Activated CD4-positive, alpha-beta T cell treated with anti-CD3 and anti-CD28 coated beads, Interleukin-2, amount 50 U/mL, for 16 hours (primary cell): ENCODE measurements around the gene LRRC2.
"Not testable (repeated sequence)": the region's sequence is repeated elsewhere in the genome, so short reads cannot be mapped to it uniquely, and the experiment has no call there.

ENCODE experiments used
- DNase-seq: peaks from one replicate; pipeline ENCODE4 v3.0.0-alpha.2; 2020

The LRRC2 gene

DNA sequence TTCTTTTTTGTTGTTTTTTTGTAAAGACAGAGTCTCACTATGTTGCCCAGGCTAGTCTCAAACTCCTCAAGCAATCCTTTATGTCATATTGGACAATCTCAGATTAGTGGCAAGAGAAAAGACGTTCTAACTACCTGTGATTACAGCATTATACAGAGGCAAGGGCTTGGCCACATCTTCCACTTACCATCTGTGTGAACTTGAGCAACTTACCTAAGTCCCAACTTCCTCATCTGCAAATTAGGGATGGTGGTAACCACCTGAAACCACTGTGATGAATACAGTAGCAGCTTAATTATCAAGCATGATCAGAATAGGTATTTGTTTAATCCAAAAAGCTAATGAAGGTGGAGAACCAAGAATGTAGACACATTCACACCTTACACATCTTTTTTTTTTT is 16.1 kb downstream of the LRRC2 start:
- no peak for DNase-seq

DNA sequence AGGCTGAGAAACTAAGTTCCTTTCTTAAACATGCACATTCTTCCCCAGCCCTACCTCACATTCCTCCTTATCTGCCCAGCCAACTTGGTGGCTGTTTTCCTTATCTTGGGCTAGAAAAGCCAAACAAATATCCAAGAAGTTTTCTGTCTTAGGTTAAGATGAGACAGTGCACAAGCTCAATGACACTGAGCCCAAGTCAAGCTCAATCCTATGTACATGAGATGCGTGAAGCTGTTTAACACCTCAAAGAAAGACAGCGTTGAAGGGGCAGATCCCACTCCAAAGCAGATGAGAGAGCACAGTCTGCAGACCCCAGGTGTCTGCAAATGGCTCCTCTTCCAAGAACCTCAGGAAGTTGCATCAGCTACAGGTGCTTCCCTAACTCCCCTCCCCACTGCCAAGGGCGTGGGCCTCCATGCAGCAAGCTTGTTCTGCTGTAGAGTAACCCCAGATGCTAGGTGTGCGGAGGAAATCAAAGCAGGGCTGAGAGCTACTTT is 16.6 kb downstream of the LRRC2 start:
- no peak for DNase-seq

DNA sequence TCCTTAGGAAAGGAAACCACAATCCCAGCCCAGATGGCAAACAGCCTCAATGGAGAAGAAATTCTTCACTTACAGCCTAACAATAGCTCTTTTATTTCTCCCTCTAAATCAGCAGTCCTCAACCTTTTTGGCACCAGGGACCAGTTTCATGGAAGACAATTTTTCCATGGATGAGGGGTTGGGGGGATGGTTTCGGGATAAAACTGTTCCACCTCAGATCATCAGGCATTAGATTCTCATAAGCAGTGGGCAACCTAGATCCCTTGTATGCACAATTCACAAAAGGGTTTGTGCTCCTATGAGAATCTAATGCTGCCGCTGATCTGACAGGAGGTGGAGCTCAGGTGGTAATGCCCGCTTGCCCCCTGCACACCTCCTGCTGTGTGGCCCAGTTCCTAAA is 17.5 kb downstream of the LRRC2 start:
- DNase-seq, result not testable (repeated sequence)

- DNase-seq, result no peak
These were observed 19.1 kb downstream of the LRRC2 start for GRCh38 chr3:46546896-46547440.

- DNase-seq, result no peak
These were observed 20.1 kb downstream of the LRRC2 start for GRCh38 chr3:46545818-46546630.

DNA sequence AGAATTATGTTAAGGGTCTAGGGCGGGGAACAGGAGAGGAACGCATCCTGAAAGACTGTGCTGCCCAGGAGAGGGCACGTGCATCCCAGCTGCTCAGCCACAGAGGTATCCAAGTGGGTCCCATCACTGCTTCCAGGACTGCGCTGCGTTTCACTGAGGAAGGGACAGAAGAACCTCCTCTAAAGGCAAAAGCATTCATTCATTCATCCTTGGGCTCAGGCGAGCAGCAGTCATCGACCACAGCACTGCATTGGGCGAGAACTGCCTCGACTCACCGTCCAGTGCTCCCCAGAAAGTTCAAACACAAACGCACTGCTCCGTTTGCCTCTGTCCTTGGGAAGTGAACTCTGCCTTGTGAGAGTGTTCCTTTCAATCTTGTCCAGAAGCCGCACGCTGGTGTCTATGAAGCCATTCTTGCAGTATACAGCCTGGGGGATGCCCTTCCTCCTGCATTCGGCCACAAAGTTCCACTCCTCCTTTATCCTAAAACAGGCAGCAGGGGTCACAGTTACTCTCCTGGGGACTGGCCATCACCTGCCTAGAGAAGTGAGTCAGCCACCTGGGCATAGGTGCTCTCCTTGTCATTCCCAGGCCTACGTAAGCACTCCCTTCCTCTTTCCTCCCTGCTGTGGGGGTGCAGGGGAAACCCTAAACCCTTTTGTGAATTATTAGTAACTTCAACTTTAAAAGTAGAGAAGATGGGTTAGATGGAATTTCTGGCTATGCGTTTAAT is 21.2 kb downstream of the LRRC2 start:
- DNase-seq, result no peak

DNA sequence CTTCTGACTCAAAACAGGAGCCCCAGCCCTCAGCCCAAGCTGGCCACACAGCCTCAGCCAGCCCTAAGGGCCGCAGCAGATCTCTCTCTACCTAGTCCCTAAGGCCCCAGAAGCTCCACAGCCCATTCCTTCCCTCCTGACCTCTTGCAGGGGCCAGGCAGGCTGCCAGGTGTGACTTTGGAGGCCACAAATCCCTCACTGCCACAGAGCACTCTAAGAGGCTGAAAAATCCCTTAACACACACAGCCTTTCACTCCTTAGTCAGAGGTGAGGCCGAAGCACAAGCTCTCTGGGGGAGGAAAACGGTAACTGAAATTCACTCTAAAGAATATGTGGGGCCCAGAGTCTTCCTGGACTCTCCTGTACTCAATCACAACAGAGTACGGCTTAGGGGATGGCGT is 23.3 kb downstream of the LRRC2 start:
- no peak for DNase-seq

DNA sequence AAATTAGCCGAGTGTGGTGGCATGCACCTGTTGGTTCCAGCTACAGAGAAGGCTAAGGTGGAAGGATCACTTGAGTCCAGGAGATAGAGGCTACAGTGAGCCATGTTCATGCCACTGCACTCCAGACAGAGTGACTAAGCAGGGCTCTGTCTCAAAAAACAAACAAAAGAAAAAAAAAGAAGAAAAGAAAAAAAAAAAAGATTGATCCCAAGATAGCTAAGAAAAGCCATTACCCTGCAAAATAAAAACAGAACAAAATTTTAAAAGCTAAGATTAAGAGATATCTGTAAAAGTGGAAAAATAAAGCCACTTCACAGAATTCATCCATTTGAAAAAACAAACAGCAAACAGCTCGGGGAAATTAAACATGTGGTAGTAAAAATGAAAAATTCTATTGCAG is 23.8 kb downstream of the LRRC2 start:
- no peak for DNase-seq

GRCh38 chr3:46541835-46542234 is 24.3 kb downstream of the LRRC2 start:
- no peak for DNase-seq

DNA sequence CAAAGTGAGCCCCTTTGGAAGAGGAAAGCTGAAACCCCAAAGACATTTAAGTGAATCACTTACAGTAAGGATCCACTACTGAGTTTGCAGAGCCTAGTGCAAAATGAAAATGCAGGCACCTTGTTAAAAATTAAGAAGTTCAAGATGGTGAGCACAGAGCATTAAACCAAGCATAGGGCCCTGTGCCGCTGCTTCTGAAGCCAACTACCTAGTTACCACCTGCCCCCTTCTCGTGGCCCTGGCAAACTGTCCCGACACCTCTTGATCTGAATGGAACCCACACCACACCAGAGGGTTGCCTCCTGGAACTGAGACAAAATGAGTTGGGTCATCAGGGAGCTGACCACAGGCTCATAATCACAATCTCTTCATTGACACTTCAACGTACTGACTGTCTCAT is 25.6 kb downstream of the LRRC2 start:
- no peak for DNase-seq

GRCh38 chr3:46539443-46540005 is 26.6 kb downstream of the LRRC2 start:
- no peak for DNase-seq

- peak; percentile 93 for DNase-seq
These were observed 27.2 kb downstream of the LRRC2 start for GRCh38 chr3:46538803-46539442.

GRCh38 chr3:46538425-46538802 is 27.7 kb downstream of the LRRC2 start:
- not testable (repeated sequence) for DNase-seq

DNA sequence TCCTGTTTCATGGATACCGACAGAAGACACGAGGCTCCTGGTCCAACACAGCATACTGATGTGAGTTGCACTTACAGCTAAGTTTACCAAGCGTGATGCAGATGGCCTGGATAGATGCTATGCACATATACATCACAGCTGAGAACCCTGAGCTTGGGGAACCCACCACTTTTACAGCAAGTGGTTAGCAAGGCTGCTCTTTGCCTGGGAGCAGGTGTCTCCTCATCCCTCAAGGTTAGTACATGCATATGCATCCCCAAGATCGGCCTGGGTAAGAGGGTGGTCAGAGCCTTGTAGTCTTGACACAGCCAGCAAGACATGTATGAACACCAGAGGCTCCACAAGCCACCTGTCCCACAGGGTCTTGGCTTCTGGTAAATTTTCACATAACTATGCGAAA is 28.3 kb downstream of the LRRC2 start:
- no peak for DNase-seq

GRCh38 chr3:46537316-46537715 is 28.8 kb downstream of the LRRC2 start:
- no peak for DNase-seq

DNA sequence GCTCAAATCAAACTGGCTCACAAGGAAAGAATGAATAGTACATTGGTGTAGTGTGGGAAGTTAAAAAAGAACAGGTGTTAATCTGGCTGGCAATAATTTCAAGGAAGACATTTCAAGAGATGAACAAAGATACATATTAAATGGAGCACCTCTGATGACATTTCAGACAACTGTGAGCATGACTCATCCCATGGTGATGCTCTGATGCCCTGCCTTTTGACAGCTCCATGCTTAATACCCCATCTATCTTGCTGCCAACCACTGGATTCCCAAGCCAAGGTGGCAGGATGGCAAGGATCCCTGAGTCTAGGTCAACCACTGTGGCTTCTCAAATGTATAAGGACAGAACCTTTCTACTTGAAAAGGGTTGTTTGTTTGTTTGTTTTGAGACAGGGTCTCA is 29.3 kb downstream of the LRRC2 start:
- no peak for DNase-seq

DNA sequence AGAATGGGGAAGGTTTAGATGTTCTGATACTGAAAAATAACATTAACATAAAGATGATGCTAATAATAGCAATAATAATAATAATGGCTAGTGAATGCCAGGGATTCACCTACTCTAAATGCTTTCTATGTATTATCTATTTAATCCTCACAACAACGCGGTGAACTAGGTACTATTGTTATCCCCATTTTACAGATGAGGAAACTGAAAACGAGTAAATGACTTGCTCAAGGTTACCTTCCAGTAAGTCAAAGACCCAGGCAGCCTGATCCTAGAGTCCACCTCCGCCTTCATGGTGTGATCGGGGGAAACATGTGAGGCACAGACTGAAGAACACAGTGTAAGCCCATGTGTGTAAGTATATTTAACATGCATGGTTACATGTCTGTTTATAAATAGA is 30.4 kb downstream of the LRRC2 start:
- no peak for DNase-seq

DNA sequence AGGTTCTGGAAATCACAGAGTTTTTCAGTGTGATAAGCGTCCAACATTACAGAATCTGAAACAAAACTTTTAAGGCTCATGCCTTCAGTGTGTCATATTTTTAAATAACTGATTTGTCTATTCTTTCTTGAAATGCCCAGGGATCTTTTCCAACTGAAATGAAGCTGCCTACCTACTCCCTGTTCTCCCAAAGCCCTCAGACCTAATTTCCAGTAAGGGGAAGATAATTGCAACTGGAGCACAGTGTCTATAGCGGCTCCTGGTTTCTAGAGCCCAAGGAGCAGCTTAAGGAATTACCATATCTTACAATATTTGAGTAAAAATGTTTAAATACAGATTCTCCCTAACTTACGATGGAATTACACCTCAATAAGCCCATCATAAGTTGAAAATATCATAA is 33.0 kb downstream of the LRRC2 start:
- DNase-seq, result no peak

GRCh38 chr3:46527239-46527638 is 38.9 kb downstream of the LRRC2 start:
- no peak for DNase-seq

DNA sequence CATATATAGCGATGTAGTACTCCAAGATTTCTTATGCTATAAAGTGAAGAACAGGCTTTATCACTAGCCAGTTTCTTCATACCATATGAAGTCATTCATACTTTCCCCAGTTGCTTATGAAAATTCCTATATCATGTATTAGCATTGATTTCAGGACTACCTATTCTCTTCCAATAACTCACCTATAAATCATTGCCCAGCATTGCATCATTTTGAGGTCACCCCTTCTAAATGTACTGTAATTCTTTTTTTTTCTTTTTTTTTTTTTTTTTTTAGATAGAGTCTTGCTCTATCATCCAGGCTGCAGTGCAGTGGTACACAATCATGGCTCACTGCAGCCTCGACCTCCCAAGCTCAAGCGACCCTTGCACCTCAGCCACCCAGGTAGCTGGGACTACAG is 41.3 kb downstream of the LRRC2 start:
- no peak for DNase-seq

- no peak for DNase-seq
These were observed 42.1 kb downstream of the LRRC2 start for GRCh38 chr3:46524008-46524407.

DNA sequence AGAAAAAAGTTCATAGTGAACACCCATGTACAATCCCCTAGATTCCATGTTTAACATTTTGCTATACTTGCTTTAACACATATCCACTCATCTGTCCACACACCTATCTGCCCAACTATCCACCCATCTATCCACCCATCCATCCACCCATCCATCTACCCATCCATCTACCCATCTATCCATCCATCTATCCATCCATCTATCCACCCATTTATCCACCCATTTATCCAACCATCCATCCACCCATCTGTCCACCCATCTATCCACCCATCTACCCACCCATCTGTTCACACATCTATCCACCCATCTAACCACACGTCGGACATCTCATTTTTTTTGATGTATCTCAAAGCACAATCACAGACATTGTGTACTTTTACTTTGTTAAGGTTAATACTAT is 42.5 kb downstream of the LRRC2 start:
- DNase-seq, result no peak

GRCh38 chr3:46522201-46522600 is 43.9 kb downstream of the LRRC2 start:
- not testable (repeated sequence) for DNase-seq
